ENCODE data around the gene EEA1. TPM values are rescaled to one million over a fixed set of nuclear protein-coding genes. Genes with fewer than 3 reads are reported as not detected.

The EEA1 gene
- total RNA-seq, 2 experiments from 2014 or later: 20.8 to 21.7 TPM

DNA sequence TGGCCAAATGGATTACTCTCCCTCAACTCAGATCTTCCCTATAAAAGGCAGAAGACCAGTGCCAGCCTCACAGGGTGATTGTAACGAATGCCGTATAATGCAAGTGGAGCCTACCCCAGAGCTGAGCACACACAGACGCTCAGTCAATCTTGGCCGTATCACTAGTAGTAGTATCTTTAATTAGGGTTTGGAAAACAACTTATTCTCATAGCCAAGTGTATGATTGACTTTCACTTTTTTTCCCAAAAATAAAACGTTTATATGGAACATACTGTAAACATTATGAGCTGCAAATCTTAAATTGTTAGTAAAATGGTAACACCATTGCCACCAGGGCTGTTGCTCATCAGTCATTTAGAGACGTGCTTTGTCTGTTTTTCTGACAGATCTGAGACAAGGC lies 195.9 kb downstream of the EEA1 start:
- ChIA-PET POLR2A (no interaction called here), CTCF (no interaction called here)
- no peak overlapping the region for H3K4me3 Mint-ChIP-seq
- no peaks in the 10 kb centered on the region for H3K36me3 Mint-ChIP-seq (ENCODE audit: low read depth)
- TF ChIP-seq, protein P1, sequence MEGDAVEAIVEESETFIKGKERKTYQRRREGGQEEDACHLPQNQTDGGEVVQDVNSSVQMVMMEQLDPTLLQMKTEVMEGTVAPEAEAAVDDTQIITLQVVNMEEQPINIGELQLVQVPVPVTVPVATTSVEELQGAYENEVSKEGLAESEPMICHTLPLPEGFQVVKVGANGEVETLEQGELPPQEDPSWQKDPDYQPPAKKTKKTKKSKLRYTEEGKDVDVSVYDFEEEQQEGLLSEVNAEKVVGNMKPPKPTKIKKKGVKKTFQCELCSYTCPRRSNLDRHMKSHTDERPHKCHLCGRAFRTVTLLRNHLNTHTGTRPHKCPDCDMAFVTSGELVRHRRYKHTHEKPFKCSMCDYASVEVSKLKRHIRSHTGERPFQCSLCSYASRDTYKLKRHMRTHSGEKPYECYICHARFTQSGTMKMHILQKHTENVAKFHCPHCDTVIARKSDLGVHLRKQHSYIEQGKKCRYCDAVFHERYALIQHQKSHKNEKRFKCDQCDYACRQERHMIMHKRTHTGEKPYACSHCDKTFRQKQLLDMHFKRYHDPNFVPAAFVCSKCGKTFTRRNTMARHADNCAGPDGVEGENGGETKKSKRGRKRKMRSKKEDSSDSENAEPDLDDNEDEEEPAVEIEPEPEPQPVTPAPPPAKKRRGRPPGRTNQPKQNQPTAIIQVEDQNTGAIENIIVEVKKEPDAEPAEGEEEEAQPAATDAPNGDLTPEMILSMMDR (IDR thresholded peaks at IDR 0.05): no peak
- no peaks in the 10 kb centered on the region for H3K4me1 Mint-ChIP-seq (ENCODE audit: low read depth)
- DNase-seq: no peak
- no peak for ATAC-seq
- no peak overlapping the region for H3K27ac Mint-ChIP-seq
- peaks cover 2% of the 10 kb centered on the region for H3K27me3 Mint-ChIP-seq
- H3K9me3 Mint-ChIP-seq: no peaks in the 10 kb centered on the region
- intact Hi-C loops (cut with micrococcal nuclease): no loop called here

DNA sequence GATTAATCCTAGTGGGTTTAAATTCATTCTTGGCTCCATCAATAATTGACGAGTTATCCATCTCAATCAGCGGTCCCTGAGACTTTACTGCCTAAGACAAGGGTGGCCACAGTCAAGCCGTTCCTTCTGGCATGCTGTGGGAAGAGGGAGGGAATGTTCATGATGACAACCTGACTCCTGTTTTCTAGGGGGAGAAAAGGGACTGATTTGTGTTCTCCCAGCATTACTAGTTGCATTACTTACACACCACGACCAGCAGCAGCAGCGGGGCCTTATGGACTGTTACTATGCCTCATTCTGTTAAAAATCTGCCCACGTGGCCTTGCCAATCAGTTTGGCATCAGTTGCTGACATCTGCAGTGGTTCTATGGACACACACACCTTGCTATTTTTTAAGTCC lies 196.4 kb downstream of the EEA1 start:
- TF ChIP-seq, protein P1 (IDR thresholded peaks at IDR 0.05): no peak
- Mint-ChIP-seq H3K27me3 (peaks cover 2% of the 10 kb centered on the region), H3K9me3 (no peaks in the 10 kb centered on the region), H3K27ac (no peak overlapping the region), H3K4me3 (no peak overlapping the region), H3K4me1 (ENCODE audit: low read depth) (no peaks in the 10 kb centered on the region), H3K36me3 (ENCODE audit: low read depth) (no peaks in the 10 kb centered on the region)
- ATAC-seq (no peak), DNase-seq (no peak)
- ChIA-PET POLR2A (interaction anchor here (1.1 kb wide), 1 partner anchor 11 kb away, joined by 3 read pairs; no protein-coding TSS in a partner anchor), CTCF (no interaction called here)
- intact Hi-C loops (cut with micrococcal nuclease): no loop called here

DNA sequence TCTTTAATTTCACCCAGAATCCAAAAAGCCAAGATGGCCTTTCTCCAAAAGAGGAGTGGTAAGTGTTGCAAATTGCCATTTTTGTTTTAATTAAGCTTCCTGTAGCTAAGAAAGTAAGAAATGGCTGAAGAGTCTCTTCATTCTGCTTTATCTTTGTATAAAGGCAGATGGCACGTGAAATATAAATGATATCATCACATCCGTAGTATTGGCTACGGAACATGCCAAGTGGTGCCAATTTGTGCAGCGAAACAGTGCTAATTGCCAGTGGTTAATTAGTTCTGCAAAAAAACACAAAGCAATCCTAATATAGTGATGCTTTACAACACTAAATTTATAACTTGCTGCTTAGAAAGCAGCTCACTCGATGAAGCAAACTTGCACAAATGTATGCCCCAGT lies 196.9 kb downstream of the EEA1 start:
- CTCF ChIA-PET: no interaction called here

DNA sequence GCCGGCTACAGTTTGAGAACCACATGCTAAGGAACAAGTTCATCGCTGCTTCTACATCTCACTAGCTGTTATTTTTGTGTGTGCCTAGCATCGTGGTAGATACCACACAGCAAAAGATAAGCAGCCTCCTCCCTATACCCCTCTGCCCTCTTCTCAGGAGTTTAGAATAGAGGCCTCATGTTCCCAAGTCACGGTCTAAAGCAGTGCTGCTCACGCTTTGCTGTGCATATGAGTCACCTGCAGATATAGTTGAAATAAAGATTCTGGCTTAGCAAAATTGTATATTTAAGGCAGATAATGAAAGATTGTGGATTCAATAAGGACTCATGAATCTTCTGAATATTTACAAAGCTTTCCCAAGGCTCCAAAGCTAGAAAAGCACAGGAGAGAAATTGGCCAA lies 198.3 kb downstream of the EEA1 start:
- CTCF ChIA-PET: no interaction called here

More for the DNA sequence above, 196.9 kb downstream of the EEA1 start:
- TF ChIP-seq, protein P1 (IDR thresholded peaks at IDR 0.05): no peak
- POLR2A ChIA-PET: interaction anchor here (1.1 kb wide), 1 partner anchor 12 kb away, joined by 3 read pairs; no protein-coding TSS in a partner anchor
- DNase-seq (no peak), ATAC-seq (no peak)
- Mint-ChIP-seq H3K4me3 (no peak overlapping the region), H3K4me1 (ENCODE audit: low read depth) (no peaks in the 10 kb centered on the region), H3K9me3 (no peaks in the 10 kb centered on the region), H3K27ac (no peak overlapping the region), H3K36me3 (ENCODE audit: low read depth) (no peaks in the 10 kb centered on the region), H3K27me3 (peaks cover 2% of the 10 kb centered on the region)
- intact Hi-C loops (cut with micrococcal nuclease): no loop called here

DNA sequence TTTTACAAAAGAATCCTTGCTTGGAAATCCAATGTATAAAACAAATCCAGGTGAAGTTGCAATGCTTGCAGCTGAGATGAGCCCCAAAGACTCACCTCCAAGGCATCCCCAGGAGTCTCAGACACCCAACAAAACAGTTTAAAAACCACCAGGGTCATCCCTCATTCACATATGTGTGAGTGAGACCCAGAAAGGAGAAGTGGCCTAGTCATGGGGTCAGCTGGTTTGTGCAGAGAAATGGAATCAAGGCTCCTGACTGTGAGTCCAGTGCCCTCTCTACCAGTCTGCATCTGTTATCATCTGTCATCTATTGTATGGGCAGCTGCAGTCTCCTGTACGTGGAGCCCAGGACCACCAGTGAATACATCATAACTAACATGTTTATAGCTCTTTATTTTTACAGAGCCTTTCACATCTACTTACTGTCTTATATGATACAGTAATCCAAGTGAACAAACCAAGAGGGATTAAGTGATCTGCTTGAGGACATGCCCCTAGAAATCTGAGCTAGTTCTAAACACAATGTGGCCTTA lies 199.3 kb downstream of the EEA1 start:
- Mint-ChIP-seq H3K36me3 (ENCODE audit: low read depth) (no peaks in the 10 kb centered on the region), H3K27ac (no peak overlapping the region), H3K9me3 (no peaks in the 10 kb centered on the region), H3K4me1 (ENCODE audit: low read depth) (no peaks in the 10 kb centered on the region), H3K4me3 (no peak overlapping the region), H3K27me3 (peaks cover 2% of the 10 kb centered on the region)
- TF ChIP-seq, protein P1 (IDR thresholded peaks at IDR 0.05): no peak
- intact Hi-C loops (cut with micrococcal nuclease): no loop called here
- ATAC-seq (no peak), DNase-seq (no peak)
- ChIA-PET CTCF (no interaction called here), POLR2A (no interaction called here)

More for the DNA sequence above, 198.3 kb downstream of the EEA1 start:
- H3K27me3 Mint-ChIP-seq: peaks cover 2% of the 10 kb centered on the region
- H3K27ac Mint-ChIP-seq: no peak overlapping the region
- no peak overlapping the region for H3K4me3 Mint-ChIP-seq
- DNase-seq: no peak
- no peaks in the 10 kb centered on the region for H3K36me3 Mint-ChIP-seq (ENCODE audit: low read depth)
- no peaks in the 10 kb centered on the region for H3K9me3 Mint-ChIP-seq
- H3K4me1 Mint-ChIP-seq (ENCODE audit: low read depth): no peaks in the 10 kb centered on the region
- TF ChIP-seq, protein P1 (IDR thresholded peaks at IDR 0.05): no peak
- intact Hi-C loops (cut with micrococcal nuclease): no loop called here
- POLR2A ChIA-PET: no interaction called here
- ATAC-seq: no peak
